ENCODE results near the gene FKBP1B.
"Not testable (repeated sequence)": the region's sequence is repeated elsewhere in the genome, so short reads cannot be mapped to it uniquely, and the experiment has no call there.

Gene FKBP1B

GRCh38 chr2:24058564-24059271 lies 9.2 kb downstream of the FKBP1B start:
- no peak for DNase-seq (ENCODE audit: low read depth)

GRCh38 chr2:24065341-24065740 lies 15.8 kb downstream of the FKBP1B start:
- DNase-seq (ENCODE audit: low read depth) = no peak

- no peak for DNase-seq (ENCODE audit: low read depth)
Observed at GRCh38 chr2:24072259-24072658, 22.7 kb downstream of the FKBP1B start.

GRCh38 chr2:24073816-24074215 lies 24.3 kb downstream of the FKBP1B start:
- no peak for DNase-seq (ENCODE audit: low read depth)

- no peak for DNase-seq (ENCODE audit: low read depth)
Observed at GRCh38 chr2:24075259-24075658, 25.7 kb downstream of the FKBP1B start.

GRCh38 chr2:24075915-24076848 lies 26.6 kb downstream of the FKBP1B start, which contains the start of gene SF3B6:
SF3B6 (minus strand) TSS chr2:24076326; CDS start chr2:24076229, 97 bp downstream.
- DNase-seq (ENCODE audit: low read depth) = peak; percentile 100

- DNase-seq (ENCODE audit: low read depth) = no peak
Observed at GRCh38 chr2:24076849-24077534, 27.5 kb downstream of the FKBP1B start.

- no peak for DNase-seq (ENCODE audit: low read depth)
Observed at GRCh38 chr2:24077535-24077877, 28.0 kb downstream of the FKBP1B start.

GRCh38 chr2:24077879-24078278 lies 28.3 kb downstream of the FKBP1B start:
- no peak for DNase-seq (ENCODE audit: low read depth)

- no peak for DNase-seq (ENCODE audit: low read depth)
Observed at GRCh38 chr2:24080701-24081100, 31.2 kb downstream of the FKBP1B start.

- DNase-seq (ENCODE audit: low read depth) = no peak
Observed at GRCh38 chr2:24082787-24083566, 33.4 kb downstream of the FKBP1B start.

GRCh38 chr2:24083567-24084385 lies 34.2 kb downstream of the FKBP1B start:
- DNase-seq (ENCODE audit: low read depth) = peak; percentile 5

GRCh38 chr2:24084386-24085199 lies 35.1 kb downstream of the FKBP1B start, which contains the start of gene TP53I3:
TP53I3 (minus strand) TSS chr2:24084834; CDS start chr2:24084326, 508 bp downstream.
- DNase-seq (ENCODE audit: low read depth) = peak; percentile 66

- no peak for DNase-seq (ENCODE audit: low read depth)
Observed at GRCh38 chr2:24085200-24085489, 35.6 kb downstream of the FKBP1B start.

- DNase-seq (ENCODE audit: low read depth) = no peak
Observed at GRCh38 chr2:24086241-24086640, 36.7 kb downstream of the FKBP1B start.

- DNase-seq (ENCODE audit: low read depth) = no peak
Observed at GRCh38 chr2:24087032-24087431, 37.5 kb downstream of the FKBP1B start.

- DNase-seq (ENCODE audit: low read depth) = no peak
Observed at GRCh38 chr2:24088821-24089359, 39.3 kb downstream of the FKBP1B start.

- DNase-seq (ENCODE audit: low read depth) = not testable (repeated sequence)
Observed at GRCh38 chr2:24093270-24093669, 43.7 kb downstream of the FKBP1B start.

- not testable (repeated sequence) for DNase-seq (ENCODE audit: low read depth)
Observed at GRCh38 chr2:24095171-24095677, 45.7 kb downstream of the FKBP1B start.
